NCI-H748 treated with DMSO at 0.1 percent for 48 hours (cell line): ENCODE data around the gene PTDSS2.
"Not testable (repeated sequence)": the region's sequence is repeated elsewhere in the genome, so short reads cannot be mapped to it uniquely, and the experiment has no call there.

Source experiments
- DNase-seq: peaks from one replicate; lab custom pipeline; 2025; lab: John Stamatoyannopoulos, UW

The PTDSS2 gene

GRCh38 chr11:504994-505344 lies 54.9 kb downstream of the PTDSS2 start:
- no peak for DNase-seq

DNA sequence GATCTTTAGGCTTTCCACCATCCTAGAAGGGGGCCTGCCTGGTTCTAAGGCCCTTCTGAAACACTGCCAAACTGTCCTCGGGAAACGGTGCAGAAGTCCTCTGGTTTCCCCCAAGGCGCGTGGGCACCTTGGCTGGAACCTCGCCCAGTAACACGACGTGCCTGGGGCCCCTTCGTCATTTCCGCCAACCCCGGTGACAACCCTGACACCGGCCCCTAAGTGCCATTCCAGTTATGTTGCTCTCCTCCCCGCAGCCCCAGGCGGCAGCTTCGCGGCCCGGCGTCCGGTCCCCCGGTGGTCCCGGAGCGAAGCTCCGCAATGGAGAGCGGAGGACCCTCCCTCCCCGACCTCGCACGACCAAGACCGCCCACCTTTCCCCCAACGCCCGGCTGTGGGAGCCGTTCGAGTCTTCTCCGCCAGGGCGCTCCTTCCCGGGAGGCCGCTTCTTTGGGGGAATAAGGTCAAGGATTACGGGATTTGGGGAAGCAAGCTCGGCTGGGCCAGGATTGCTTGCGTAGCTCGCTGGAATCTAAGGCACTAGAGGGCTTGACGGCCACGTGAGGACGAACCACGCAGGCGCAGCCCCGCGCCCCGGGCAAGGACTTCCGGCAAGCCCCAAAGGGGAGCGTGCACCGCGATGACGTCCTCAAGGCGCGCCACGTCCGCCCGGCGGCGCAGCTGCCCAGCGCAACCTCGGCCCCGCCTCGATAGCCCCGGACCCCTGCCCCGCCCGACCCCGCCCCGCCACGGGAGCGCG lies 56.3 kb downstream of the PTDSS2 start:
- peak; percentile 88 for DNase-seq

DNA sequence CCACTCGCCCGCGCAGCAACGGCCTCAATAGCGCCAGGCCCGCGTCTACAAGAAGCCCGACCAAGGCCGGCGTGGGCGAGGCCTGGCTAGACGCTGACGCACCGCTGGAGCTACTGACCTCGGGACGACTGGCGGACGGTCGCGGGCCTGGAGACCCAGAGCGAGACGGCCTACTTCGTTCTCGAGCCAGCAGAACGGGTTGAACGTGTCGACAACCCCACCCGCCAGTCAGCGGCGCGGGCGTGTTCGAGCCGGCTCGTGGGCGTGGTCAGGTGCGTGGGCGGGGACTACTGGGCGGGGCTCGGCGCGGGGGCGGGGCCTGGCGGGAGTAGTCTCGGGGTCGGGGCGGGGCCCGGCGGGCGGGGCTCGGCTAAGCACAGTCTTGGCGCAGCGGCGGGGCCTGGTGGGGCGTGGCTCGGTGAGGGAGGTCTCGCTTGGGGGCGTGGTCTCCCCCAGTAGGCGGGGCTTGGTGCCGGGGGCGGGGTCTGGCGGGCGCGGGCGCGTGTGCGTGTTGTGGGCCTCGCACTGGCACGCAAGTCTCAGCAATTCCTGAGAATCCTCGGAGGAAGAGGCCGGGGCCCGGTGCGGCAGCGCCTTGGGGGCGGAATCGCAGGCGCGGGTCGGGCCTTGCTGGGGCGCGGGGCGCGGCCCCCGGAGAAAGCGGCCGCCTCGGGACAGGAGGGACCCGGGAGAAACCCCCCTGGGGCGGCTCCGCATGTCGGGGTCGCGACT lies 57.1 kb downstream of the PTDSS2 start, which contains the start of gene RNH1:
Gene RNH1, minus strand, starts transcription at position 248 of the 732 bp plus-strand sequence. CDS start 5,080 bp downstream, outside the sequence.
- DNase-seq, result peak; percentile 88

- DNase-seq, result no peak
Measured at GRCh38 chr11:507727-508515, 57.8 kb downstream of the PTDSS2 start.

- DNase-seq, result no peak
Measured at GRCh38 chr11:508956-509355, 58.9 kb downstream of the PTDSS2 start.

DNA sequence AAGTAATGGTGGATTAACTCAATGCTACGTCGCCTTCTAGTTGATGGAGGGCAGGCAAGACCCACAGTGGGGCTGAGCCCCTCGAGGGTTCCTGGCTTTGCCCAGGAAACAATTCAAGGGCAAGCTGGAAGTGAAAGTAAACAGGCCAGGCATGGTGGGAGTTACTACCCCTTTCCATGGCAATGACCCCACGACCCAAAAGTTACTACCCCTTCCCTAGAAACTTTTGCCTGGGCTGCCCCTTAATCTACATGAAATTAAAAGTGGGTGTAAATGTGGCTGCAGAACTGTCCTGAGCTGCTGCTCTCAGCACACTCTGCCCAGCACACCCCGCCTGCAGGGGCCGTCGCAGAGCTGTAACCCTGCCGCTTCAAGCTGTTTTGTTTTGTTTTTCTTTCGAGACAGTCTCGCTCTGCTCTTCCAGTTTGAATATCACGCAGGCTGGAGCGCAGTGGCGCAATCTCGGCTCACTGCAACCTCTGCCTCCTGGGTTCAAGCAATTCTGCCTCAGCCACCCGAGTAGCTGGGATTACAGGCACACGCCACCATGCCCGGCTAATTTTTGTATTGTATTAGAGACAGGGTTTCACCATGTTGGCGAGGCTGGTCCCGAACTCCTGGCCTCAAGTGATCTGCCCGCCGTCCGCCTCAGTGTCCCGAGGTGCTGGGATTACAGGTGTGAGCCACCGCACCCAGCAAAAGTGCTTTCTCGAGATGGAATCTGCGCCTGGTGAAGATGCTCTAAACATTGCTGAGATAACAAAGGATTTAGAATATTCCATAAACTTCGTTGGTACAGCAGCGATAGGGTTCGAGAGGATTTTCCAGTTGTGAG lies 62.9 kb downstream of the PTDSS2 start:
- DNase-seq, result no peak

DNA sequence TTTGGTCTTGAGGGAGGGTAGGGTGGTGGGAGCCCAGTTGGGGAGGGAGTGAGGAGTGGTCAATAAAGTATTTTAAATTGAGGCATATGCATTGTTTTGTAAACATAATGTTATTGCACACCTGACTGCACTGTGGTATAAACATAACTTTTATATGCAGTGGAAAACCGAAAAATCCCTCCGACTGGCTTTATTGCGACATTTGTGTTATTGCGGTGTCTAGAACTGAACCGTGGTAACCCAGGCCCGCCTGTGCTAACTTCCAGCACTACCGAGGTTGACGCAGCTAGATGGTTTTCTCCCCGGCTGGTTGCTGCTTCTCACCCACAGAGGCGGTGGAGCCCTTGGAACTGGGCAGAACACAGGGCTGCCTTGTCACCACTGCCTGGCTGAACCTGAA lies 64.5 kb downstream of the PTDSS2 start:
- DNase-seq, result no peak

DNA sequence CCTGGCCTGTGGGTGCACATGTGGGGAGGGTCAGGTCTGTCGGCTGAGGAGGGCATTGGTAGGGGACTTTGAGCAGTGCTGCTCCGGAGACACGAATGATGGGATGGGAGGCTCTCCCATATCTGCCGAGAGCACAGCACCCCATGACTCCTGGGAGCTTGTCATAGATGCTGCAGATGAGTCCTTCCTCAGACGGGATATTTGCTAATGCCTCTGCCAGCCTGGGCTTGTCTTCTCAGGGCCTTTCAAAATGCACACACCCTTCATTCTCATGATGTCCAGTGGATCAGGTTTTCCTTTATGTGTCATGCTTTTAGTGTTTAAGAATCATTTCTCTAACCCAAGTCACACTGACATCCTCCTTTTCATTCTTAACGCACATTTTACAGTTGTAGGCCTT lies 65.1 kb downstream of the PTDSS2 start:
- DNase-seq, result no peak

DNA sequence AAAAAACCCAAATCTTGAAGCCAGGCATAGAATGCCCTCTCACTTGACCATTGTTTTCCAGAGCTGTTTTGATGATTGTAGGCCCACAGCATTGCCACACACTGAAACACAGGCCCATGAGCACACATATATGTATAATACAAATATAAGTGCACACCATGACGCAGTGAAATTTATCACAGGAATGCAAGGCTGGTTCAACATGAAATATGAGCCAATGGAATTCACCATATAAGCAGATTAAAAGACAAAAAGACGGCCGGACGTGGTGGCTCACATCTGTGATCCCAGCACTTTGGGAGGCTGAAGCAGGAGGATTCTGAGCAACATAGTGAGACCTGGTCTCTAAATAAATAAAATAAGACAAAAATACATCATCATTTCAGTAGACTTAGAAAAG lies 66.3 kb downstream of the PTDSS2 start:
- no peak for DNase-seq

DNA sequence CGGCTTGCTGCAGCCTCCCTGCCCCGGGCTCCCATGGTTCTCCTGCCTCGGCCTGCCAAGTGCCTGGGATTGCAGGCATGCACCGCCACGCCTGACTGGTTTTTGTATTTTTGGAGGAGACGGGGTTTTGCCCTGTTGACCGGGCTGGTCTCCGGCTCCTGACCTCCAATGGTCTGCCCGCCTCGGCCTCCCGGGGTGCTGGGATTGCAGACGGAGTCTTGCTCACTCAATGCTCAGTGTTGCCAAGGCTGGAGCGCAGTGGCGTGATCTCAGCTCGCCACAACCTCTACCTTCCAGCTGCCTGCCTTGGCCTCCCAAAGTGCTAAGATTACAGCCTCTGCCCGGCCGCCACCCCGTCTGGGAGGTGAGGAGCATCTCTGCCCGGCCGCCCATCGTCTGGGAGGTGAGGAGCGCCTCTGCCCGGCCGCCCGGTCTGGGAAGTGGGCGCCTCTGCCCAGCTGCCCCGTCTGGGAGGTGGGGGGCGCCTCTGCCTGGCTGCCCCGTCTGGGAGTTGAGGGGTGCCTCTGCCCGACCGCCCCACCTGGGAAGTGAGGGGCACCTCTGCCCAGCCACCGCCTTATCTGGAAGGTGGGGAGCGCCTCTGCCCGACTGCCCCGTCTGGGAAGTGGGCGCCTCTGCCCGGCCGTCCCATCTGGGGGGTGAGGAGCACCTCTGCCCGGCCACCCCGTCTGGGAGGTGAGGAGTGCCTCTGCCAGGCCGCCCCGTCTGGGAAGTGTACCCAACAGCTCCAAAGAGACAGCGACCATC lies 67.0 kb downstream of the PTDSS2 start:
- not testable (repeated sequence) for DNase-seq

- DNase-seq, result peak; percentile 58
Measured at GRCh38 chr11:518463-519202, 68.6 kb downstream of the PTDSS2 start.

DNA sequence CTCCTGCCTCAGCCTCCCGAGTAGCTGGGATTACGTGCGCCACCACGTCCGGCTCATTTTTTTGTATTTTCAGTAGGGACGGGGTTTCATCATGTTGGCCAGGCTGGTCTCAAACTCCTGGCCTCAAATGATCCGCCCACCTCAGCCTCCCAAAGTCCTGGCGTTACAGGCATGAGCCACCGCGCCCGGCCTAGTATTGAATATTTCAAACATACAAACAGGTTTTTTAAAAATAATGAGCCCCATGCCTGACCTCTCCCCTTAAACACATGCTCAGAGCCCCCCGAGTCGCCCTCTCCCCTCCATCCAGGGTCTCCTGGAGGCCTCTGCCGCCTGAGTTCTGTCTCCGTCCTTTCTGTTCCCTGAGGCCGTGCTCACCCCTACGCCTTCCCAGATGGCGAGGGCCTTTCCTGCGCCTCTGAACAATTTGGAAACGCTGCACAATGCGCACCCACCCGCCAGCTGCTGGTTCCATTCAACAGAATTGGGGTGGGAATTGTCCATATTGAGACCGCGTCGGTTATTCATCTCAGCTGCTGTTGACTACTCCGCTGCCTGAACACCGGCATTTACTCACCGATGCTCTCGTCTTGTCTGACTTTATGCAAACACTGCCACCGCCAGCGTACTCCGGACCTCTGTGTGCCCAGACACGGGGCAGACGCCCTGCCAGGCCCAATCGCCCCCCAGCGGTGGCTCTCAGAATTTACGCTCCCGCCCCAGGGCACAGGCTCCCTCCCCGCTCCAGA lies 70.5 kb downstream of the PTDSS2 start:
- no peak for DNase-seq

GRCh38 chr11:521177-521688 lies 71.2 kb downstream of the PTDSS2 start:
- DNase-seq, result no peak

GRCh38 chr11:526192-526591 lies 76.1 kb downstream of the PTDSS2 start:
- no peak for DNase-seq

GRCh38 chr11:528166-528814 lies 78.2 kb downstream of the PTDSS2 start:
- DNase-seq, result no peak

GRCh38 chr11:528815-529727 lies 79.0 kb downstream of the PTDSS2 start:
- no peak for DNase-seq

DNA sequence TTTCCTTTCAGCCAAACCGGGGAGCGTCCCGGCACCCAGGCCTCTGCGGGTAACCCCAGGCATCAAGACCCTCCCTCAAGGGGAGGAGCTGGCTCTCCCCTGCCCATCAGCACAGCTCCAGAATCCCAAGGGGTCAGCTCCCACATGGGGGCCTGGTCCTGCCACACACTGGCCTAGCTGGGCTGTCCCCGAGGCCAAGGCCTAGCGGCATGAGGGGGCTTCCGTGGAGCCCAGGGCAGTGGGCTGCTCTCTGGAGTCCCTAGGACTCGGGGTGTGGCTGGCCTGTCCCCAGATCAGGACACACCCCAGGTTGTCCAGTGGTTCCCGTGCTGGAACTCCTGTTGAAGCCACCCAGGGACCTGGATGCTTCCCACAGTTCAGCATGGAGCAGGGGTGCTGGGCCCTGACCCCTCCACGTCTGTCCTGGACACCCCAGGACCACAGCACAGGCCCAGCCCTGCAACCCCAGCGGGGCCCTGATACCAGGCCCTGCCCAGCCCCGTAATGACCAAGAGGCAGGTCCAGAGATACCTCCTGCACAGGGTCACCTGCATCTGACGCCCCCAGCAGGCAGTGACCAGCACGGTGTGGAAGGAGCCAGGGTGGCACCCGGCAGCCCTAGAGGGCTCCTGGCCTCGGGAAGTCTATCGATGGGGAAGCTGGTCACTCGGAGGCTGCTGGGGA lies 79.8 kb downstream of the PTDSS2 start:
- no peak for DNase-seq
